GM19324 (cell line): ENCODE data around the gene AGPAT4.
"Not testable (repeated sequence)": the region's sequence is repeated elsewhere in the genome, so short reads cannot be mapped to it uniquely, and the experiment has no call there.

Source experiments
- ATAC-seq: cut with Tn5 transposase; IDR thresholded peaks from one replicate; pipeline ENCODE4 v1.9.1; 2021; ENCODE audit warnings: mild to moderate bottlenecking, moderate library complexity; ENCODE audit not compliant: unreplicated experiment, low FRiP score

AGPAT4 gene

GRCh38 chr6:161230339-161230738 is 43.5 kb downstream of the AGPAT4 start:
- no peak for ATAC-seq

DNA sequence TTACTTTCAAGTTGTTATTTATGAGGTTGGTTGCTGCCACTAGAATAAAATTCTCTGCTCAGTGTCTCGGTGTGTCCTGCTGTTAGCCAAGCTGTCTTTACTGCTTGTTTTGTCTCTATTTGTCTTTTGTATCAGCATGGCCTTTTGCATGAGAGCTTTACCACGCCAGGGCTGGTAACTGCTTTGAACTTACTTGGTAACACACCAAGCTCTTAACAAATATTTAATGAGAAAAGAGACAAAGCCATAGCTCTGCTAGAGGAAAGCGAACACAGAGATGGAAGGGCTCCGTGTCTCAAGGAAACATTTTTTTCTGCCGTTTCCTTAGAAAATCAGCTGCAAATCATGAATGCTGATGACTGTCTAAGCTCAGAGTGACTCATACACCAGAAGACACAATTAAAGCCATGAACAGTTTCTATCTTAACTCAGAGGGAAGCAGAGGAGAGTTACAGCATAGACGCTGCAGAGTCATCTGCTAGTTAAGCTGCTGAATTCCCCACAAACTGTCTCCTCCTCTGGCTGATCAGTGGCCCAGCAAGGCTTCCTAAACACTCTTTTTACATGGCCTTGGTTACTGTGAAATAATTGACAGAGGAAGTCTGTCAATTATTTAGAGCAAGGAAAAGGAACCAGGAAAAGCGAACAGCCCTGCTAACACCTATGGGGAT is 44.8 kb downstream of the AGPAT4 start:
- no peak for ATAC-seq

GRCh38 chr6:161228096-161228495 is 45.8 kb downstream of the AGPAT4 start:
- ATAC-seq, result no peak

DNA sequence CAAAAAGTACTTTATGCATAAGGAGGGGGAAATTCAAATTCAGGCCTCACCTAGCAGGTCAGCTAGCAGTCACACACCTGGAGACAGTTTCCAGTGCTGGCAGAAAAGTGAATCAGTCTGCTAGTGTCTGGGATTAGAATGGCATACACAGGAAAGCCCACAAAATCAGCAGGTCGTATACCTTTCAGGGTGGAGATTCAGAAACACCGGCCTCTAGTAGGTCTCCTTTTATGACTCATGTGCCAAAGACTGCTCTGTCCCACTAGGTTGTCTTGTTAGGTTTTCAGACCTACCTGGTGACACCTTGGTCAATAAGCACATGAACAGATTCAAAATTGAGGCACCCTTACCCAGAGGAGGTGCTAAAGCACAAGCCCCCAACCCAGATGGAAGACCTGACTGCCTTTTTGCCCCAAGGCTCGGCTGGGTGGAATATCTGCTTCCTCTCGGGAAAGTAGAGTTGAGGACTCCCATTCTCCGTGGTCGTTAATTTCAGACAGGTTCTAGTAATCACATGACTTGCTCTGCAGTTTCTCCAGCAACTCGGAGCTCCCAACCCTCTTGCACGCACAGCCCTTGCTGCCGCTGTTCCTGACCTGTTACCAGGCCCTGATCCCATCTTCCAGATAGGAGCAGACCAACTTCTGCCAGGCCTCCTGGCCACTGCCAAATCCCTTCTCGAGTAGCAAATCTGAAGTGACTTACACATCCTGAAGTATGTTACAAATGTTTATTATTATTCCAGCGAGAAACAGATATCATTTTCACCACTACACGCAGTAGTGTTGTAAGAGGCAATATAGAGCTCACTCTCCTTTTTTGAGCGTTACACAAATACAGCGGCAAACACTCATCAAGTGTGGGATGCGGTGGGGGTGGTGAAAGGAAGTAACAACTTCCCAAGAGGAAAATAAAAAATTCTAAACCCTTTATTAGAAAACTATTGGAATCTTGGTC is 46.6 kb downstream of the AGPAT4 start:
- no peak for ATAC-seq

GRCh38 chr6:161226009-161226964 is 47.6 kb downstream of the AGPAT4 start:
- no peak for ATAC-seq

DNA sequence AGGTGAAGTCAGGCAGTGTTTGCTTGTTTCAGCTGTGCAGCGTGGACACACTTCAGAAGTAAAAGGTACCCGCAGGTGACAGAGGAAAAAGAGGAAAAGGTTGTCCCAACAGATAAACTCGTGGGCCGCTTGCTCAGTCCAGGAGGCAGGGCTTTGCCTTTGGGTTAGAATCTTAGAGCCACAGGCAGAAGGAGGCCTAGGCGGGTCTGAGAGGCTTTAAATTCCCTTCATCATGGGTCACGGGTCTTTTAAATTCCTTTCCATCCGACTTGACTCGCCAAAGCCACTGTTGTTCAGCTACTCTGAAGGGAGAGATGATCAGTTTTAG is 48.2 kb downstream of the AGPAT4 start:
- no peak for ATAC-seq

DNA sequence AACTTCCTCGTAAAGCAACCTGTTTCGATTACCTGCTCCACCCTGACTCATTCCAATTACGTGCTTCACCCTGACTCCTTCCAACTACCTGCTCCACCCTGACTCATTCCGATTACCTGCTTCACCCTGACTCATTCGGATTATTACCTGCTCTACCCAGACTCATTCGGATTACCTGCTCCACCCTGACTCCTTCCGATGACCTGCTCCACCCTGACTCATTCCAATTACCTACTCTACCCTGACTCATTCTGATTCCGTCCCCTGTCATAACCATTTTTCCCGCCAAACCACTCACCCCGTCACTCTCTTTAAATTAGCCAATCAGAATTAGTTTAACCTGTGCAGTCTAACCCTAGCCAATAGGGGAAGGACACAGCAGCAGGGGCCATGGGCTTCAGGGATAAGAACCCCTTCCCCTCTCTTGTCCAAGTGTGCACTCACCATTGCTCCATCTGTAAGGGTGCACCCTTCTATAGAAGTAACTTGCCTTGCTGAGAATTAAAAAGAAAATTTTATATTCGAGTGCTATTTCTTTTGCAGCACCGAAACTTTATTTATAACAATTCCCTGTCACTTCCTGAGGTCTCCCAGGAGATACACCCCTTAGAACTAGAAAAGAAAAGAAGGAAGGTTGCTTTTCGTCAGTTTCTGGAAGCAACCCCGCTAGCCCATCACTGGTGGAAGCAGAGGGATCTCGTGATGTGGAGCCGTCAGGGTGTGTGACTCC is 48.7 kb downstream of the AGPAT4 start:
- ATAC-seq, result not testable (repeated sequence)

DNA sequence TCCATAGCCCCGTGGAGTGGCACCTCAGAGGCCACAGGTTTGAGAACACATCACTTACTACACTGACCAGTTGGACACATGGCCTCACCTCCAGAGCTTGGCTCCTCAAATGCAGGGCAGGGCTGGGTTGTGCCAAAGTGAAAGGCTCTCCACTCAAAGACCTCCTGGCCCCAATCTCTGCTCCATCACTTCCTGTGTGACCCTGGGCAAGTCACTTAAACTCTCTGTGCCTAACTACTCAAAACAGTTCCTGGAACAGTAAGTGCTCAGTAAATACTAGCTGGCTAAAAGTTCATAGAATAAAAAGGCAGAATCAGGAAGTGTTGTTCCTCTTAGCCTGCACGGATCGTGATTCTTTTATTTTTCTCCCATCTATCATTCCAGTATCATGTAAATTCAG is 50.2 kb downstream of the AGPAT4 start:
- no peak for ATAC-seq

DNA sequence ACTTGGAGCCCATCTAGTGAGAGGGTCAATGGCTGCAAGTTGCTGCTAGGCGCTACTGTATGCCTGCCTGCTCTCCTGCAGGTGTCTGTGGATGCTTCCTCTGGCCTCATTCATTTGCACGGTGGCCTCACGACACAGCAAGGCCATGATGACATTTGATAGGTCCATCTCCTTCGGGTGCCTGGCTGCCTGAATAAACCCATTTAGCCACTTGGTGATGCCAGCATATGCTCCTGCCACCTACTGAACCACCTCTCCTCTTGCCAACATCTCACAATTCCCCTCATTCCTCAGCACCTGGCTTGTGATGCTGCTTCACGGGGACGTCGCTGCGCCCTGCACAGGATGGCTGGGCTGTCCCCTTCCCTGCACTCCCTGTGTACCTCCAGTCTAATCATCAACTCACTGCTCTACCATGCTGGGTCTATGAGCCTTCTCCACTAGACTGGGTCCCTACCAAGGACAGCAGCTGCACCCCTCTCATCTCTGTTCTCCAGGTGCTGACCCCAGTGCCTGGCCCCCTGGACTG is 51.1 kb downstream of the AGPAT4 start:
- no peak for ATAC-seq

- ATAC-seq, result no peak
Measured at GRCh38 chr6:161220346-161220745, 53.5 kb downstream of the AGPAT4 start.

DNA sequence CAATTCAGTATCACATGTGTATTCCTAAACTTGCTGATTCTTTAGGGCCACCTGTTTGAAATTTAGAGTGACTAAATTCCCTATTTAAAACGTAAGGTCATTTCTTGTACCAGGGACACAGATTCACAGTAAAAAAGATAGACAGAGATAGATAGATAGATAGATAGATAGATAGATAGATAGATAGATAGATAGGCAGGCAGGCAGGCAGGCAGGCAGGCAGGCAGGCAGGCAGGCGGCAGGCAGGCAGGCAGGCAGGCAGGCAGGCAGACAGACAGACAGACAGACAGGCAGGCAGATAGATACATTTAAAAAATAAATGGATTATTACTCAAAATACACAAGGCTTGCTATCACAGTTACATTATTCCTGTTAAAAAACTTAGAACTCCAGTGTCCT is 54.2 kb downstream of the AGPAT4 start:
- ATAC-seq, result no peak

DNA sequence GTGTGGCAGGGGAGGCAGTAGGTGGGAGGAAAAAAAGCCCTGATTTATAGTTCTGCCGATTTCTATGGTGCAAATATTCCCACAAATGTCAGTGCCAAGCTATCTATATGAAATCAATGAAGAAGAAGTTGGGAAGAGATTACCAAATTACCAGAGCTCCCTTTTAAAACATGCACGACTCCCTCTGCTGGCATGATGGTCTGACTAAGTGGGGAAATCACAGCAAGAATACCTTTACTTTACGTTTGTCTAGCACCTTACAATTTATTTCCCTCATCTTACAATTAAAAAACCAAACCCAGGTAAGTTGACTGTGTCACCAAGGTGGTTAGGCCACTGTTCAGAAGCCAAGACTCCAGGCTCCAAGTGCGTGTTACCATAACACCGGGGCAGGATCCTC is 55.6 kb downstream of the AGPAT4 start:
- no peak for ATAC-seq

DNA sequence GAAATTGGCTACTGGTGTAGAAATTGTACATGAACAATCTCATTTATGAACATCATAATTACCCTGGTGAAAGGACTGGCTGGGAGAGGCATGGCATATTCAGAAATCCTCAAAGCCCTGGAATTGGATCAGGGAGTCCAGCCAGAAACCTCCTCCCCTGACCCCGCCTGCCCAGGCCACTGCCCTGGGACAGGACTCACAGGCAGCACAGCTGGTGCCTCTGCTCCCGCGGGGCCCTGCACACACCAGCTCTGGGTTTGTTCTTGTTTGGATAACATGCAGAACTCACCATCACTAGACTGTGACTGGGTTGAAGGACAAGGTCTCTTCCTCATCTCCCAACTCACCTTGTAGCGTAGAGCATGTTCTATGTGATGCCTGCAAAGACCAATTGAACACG is 56.2 kb downstream of the AGPAT4 start:
- ATAC-seq, result no peak

DNA sequence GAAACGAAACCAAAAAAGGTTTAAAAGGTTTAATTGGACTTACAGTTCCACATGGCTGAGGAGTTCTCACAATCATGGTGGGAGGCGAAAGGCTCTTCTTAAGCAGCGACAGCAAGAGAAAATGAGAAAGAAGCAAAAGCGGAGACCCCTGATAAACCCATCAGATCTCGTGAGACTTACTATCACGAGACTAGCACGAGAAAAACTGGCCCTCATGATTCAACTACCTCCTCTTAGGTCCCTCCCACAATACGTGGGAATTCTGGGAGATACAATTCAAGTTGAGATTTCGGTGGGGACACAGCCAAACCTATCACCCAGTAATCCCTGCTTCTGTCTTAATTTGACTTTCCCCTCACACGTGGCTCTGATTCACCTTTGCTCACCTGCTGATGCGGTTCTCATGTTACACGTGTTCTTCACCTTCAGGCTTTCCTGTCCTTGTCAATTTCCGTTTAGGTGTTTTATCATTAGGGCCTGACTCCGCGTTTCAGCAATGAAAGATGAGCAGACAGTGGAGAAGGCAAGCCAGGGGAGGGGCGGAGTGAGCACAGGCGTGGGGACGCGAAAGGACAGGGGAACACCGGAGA is 57.1 kb downstream of the AGPAT4 start:
- no peak for ATAC-seq

DNA sequence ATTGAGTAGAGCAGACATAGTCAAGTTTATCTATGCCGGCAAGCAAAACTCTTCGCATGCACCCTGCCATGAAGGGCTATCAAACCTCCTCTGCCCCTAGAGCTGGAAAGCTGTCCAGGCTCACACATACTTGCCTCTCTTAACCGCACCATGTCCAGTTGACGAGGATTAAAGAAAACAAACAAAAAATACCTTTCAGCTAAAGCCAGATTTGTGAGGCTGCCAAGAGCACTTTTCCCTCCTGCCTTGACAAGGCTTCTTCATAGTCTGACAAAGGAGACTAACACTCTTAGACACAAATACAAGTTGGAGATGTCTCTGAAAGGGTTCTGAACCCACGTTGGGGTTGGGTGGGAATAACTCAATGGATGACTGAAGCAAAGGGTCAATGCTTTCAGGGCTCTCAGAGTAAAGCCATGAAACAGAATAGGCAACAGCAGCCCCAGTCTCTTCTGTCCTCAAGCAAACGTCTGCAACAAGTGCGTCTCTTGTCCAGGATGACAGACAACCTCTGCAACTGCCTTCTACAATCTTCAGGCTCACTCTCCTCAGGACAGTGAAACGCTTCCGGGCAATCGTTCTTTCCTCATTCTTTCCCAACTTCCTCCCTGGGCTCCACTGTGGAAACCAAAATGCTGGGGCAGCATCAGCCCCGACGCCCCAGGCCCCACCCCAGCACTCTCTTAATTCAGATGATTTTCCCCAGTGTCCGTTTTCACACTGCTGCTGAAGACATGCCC is 57.8 kb downstream of the AGPAT4 start:
- no peak for ATAC-seq

GRCh38 chr6:161215193-161215592 is 58.7 kb downstream of the AGPAT4 start:
- ATAC-seq, result no peak

GRCh38 chr6:161214722-161215121 is 59.1 kb downstream of the AGPAT4 start:
- no peak for ATAC-seq

DNA sequence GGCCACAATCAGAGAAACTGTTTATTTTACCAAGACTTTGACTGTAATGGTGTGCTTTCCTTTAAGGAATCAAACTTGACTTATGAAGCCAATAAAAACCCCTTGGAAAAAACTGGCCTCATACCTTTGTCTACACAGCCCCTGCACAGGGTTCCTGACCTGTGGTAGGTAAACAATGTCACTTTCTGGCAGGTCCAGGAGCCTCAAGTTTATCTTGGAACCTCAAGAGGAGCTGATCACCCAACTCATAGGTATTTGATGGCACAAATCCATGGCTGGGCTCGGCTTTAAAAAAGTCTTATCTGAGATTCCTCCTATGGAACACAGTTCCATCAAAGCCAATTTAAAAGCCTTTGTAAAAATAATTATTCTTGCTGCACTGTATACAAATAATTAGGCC is 61.0 kb downstream of the AGPAT4 start:
- ATAC-seq, result no peak
